Liver (tissue), 9 donors: Measurements from ENCODE around the gene KRTAP5-3. TPM values are rescaled to one million over a fixed set of nuclear protein-coding genes. Genes with fewer than 3 reads are reported as not detected.

Source experiments
- DNase-seq: peaks from one replicate; pipeline ENCODE4 v3.0.0-alpha.2; 2017; ENCODE audit warnings: low spot score
- H3K27ac ChIP-seq, 2 donors: one replicate each; pipeline ENCODE4 v1.7.0; 2013; ENCODE audit warnings: inconsistent platforms in 2 of 2, low read length in 2 of 2, control low read depth in 1 of 2, low read depth in 1 of 2, mild to moderate bottlenecking in 1 of 2
- H3K27me3 ChIP-seq, 4 donors: one replicate each; pipeline versions ENCODE4 v1.6.1 to v1.7.0; 2013; ENCODE audit warnings: low read length in 3 of 4, inconsistent platforms in 1 of 4, mild to moderate bottlenecking in 1 of 4, moderate library complexity in 1 of 4; ENCODE audit not compliant: control insufficient read depth in 4 of 4, insufficient read depth in 4 of 4
- H3K36me3 ChIP-seq, 4 donors: one replicate each; pipeline versions ENCODE4 v1.6.1 to v1.7.0; 2013; ENCODE audit warnings: low read length in 3 of 4, mild to moderate bottlenecking in 3 of 4, low read depth in 1 of 4, moderate library complexity in 1 of 4; ENCODE audit not compliant: control insufficient read depth in 4 of 4, insufficient read depth in 3 of 4
- H3K4me1 ChIP-seq, 4 donors: one replicate each; pipeline versions ENCODE4 v1.6.1 to v1.7.0; 2013; ENCODE audit warnings: low read length in 3 of 4, mild to moderate bottlenecking in 3 of 4, moderate library complexity in 1 of 4; ENCODE audit not compliant: control insufficient read depth in 4 of 4, insufficient read depth in 4 of 4
- H3K4me3 ChIP-seq, 3 donors: one replicate each; pipeline versions ENCODE4 v1.6.1 to v1.7.0; 2013; ENCODE audit warnings: low read length in 3 of 3, control low read depth in 1 of 3, low read depth in 1 of 3, mild to moderate bottlenecking in 1 of 3
- H3K9ac ChIP-seq, 2 donors: one replicate each; pipeline ENCODE4 v1.7.0; 2013; ENCODE audit warnings: low read length in 2 of 2, mild to moderate bottlenecking in 2 of 2, moderate library complexity in 2 of 2, control low read depth in 1 of 2, low read depth in 1 of 2
- H3K9me3 ChIP-seq, 4 donors: one replicate each; pipeline versions ENCODE4 v1.6.1 to v1.7.0; 2013; ENCODE audit warnings: low read length in 3 of 4; ENCODE audit not compliant: control insufficient read depth in 4 of 4
- EGR1 ChIP-seq, 2 donors: IDR thresholded peaks; 2 replicates each; pipeline ENCODE4 v1.6.1; 2016 to 2018; ENCODE audit warnings: antibody characterized with exemption in 2 of 2, low read depth in 2 of 2
- FOXA1 ChIP-seq: IDR thresholded peaks from 2 replicates; pipeline ENCODE4 v1.6.1; 2016; ENCODE audit warnings: antibody characterized with exemption
- FOXA2 ChIP-seq: IDR thresholded peaks from 2 replicates; pipeline ENCODE4 v1.6.1; 2016; ENCODE audit warnings: antibody characterized with exemption
- GABPA ChIP-seq, 2 donors: IDR thresholded peaks in 1 of 2; conservative IDR thresholded peaks in 1 of 2; 2 replicates each; pipeline ENCODE4 v1.6.1; 2016; ENCODE audit warnings: antibody characterized with exemption in 2 of 2, mild to moderate bottlenecking in 1 of 2, moderate library complexity in 1 of 2
- HNF4A ChIP-seq, 2 donors: conservative IDR thresholded peaks; 2 replicates each; pipeline ENCODE4 v1.6.1; 2016; ENCODE audit warnings: antibody characterized with exemption in 2 of 2, mild to moderate bottlenecking in 2 of 2
- HNF4G ChIP-seq: IDR thresholded peaks from 2 replicates; pipeline ENCODE4 v1.6.1; 2016; ENCODE audit warnings: antibody characterized with exemption
- JUND ChIP-seq, 2 donors: IDR thresholded peaks; 2 replicates each; pipeline ENCODE4 v1.6.1; 2016; ENCODE audit warnings: antibody characterized with exemption in 2 of 2
- NR2F2 ChIP-seq: IDR thresholded peaks from 2 replicates; pipeline ENCODE4 v1.6.1; 2016; ENCODE audit warnings: antibody characterized with exemption
- RAD21 ChIP-seq, 2 donors: IDR thresholded peaks; 2 replicates each; pipeline ENCODE4 v1.6.1; 2016; ENCODE audit warnings: antibody characterized with exemption in 2 of 2, mild to moderate bottlenecking in 2 of 2
- RXRA ChIP-seq, 2 donors: IDR thresholded peaks; 2 replicates each; pipeline ENCODE4 v1.6.1; 2017 to 2018; ENCODE audit warnings: antibody characterized with exemption in 2 of 2, mild to moderate bottlenecking in 1 of 2
- SP1 ChIP-seq: IDR thresholded peaks from 2 replicates; pipeline ENCODE4 v1.6.1; 2018; ENCODE audit warnings: antibody characterized with exemption, mild to moderate bottlenecking
- YY1 ChIP-seq: IDR thresholded peaks from 2 replicates; pipeline ENCODE4 v1.6.1; 2016; ENCODE audit warnings: antibody characterized with exemption, mild to moderate bottlenecking
- WGBS: extraction: QIAGEN DNeasy Blood & Tissue Kit; methylation state at CpG from one replicate; pipeline ENCODE4 v1.1.7; 2013; 5-methylcytosine and 5-hydroxymethylcytosine counted together
- polyA plus RNA-seq, 2 donors: library from polyadenylated mRNA; stranded (reverse) in 1 of 2; unstranded in 1 of 2; fragments of 200-250 nt in 1 of 2; fragments of >200 nt in 1 of 2; fragmentation: Nextera tagmentation in 1 of 2; extraction: Ambion mirVana in 1 of 2; gene quantifications; one replicate each; pipeline versions ENCODE4 v1.2.1 to v1.2.3, GENCODE V29; 2013 to 2015
- total RNA-seq, 2 donors: library from RNA; depleted of rRNA; stranded (reverse); fragments of >200 nt; gene quantifications; one replicate each; pipeline ENCODE4 v1.2.3, GENCODE V29; 2014
- TF ChIP-seq, protein P1 (sequence below): IDR thresholded peaks from 2 replicates; pipeline ENCODE4 v1.6.1; 2016; ENCODE audit warnings: antibody characterized with exemption
- TF ChIP-seq, protein P2 (sequence below): IDR thresholded peaks from 2 replicates; pipeline ENCODE4 v1.6.1; 2016; ENCODE audit warnings: antibody characterized with exemption
- TF ChIP-seq, protein P3 (sequence below): IDR thresholded peaks from 2 replicates; pipeline ENCODE4 v1.6.1; 2016; ENCODE audit warnings: antibody characterized with exemption
- TF ChIP-seq, protein P4 (sequence below): IDR thresholded peaks from 2 replicates; pipeline ENCODE4 v1.6.1; 2016; ENCODE audit warnings: antibody characterized with exemption, mild to moderate bottlenecking
- donor health status: healthy.
- donor health status: healthy.
- donor health status: healthy.
- donor health status: healthy.
- donor health status: healthy.

KRTAP5-3 gene
- total and polyA plus RNA-seq, 4 donors: not detected

DNA sequence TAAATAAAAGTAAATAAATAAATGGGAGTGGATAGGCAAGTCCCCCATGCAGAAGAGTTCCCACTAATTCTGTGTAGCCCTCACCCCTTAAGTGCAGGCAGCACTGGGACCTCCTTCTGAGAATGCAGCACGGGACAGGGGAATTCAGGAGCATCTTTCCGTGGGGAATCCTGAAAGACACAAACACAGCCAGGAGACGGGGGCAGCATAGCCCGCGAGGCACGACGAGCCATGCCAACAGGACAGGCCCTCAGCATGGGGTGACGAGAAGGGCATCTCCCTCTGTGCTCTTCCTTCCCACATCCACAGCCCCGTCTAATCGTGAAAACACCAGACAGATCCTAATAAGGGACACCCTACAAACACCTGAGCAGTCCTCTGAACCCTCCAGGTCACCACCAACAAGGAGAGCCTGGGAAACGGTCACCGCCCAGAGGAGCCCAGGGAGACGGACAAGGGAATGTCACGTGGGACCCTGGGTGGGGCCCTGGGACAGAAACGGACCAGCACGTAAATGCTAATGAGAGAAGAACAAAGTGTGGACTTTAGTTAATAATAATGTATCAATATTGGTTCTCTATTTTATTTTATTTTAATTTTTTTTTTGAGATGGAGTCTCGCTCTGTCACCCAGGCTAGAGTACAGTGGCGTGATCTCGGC, 28.2 kb upstream of the KRTAP5-3 start:
- DNase-seq: no peak
- Histone ChIP-seq H3K9me3 (no peaks in the 10 kb centered on the region), H3K9ac (no peak overlapping the region), H3K27me3 (peaks cover 0 to 4% (median 1%) of the 10 kb centered on the region in 4 donors), H3K27ac (no peak overlapping the region), H3K36me3 (no peaks in the 10 kb centered on the region), H3K4me3 (no peak overlapping the region), H3K4me1 (no peaks in the 10 kb centered on the region)
- TF ChIP-seq, protein P1, sequence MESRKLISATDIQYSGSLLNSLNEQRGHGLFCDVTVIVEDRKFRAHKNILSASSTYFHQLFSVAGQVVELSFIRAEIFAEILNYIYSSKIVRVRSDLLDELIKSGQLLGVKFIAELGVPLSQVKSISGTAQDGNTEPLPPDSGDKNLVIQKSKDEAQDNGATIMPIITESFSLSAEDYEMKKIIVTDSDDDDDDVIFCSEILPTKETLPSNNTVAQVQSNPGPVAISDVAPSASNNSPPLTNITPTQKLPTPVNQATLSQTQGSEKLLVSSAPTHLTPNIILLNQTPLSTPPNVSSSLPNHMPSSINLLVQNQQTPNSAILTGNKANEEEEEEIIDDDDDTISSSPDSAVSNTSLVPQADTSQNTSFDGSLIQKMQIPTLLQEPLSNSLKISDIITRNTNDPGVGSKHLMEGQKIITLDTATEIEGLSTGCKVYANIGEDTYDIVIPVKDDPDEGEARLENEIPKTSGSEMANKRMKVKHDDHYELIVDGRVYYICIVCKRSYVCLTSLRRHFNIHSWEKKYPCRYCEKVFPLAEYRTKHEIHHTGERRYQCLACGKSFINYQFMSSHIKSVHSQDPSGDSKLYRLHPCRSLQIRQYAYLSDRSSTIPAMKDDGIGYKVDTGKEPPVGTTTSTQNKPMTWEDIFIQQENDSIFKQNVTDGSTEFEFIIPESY: no peak
- TF ChIP-seq, protein P2, sequence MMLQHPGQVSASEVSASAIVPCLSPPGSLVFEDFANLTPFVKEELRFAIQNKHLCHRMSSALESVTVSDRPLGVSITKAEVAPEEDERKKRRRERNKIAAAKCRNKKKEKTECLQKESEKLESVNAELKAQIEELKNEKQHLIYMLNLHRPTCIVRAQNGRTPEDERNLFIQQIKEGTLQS: no peak
- TF ChIP-seq, protein P3, sequence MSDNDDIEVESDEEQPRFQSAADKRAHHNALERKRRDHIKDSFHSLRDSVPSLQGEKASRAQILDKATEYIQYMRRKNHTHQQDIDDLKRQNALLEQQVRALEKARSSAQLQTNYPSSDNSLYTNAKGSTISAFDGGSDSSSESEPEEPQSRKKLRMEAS: no peak
- no peak for TF ChIP-seq EGR1 (IDR thresholded peaks at IDR 0.05; ENCODE audit: low read depth in 2 of 2)
- TF ChIP-seq JUND (IDR thresholded peaks at IDR 0.05): no peak
- no peak for TF ChIP-seq FOXA2
- no peak for TF ChIP-seq SP1
- no peak for TF ChIP-seq NR2F2
- TF ChIP-seq RXRA (IDR thresholded peaks at IDR 0.05): no peak
- TF ChIP-seq, protein P4, sequence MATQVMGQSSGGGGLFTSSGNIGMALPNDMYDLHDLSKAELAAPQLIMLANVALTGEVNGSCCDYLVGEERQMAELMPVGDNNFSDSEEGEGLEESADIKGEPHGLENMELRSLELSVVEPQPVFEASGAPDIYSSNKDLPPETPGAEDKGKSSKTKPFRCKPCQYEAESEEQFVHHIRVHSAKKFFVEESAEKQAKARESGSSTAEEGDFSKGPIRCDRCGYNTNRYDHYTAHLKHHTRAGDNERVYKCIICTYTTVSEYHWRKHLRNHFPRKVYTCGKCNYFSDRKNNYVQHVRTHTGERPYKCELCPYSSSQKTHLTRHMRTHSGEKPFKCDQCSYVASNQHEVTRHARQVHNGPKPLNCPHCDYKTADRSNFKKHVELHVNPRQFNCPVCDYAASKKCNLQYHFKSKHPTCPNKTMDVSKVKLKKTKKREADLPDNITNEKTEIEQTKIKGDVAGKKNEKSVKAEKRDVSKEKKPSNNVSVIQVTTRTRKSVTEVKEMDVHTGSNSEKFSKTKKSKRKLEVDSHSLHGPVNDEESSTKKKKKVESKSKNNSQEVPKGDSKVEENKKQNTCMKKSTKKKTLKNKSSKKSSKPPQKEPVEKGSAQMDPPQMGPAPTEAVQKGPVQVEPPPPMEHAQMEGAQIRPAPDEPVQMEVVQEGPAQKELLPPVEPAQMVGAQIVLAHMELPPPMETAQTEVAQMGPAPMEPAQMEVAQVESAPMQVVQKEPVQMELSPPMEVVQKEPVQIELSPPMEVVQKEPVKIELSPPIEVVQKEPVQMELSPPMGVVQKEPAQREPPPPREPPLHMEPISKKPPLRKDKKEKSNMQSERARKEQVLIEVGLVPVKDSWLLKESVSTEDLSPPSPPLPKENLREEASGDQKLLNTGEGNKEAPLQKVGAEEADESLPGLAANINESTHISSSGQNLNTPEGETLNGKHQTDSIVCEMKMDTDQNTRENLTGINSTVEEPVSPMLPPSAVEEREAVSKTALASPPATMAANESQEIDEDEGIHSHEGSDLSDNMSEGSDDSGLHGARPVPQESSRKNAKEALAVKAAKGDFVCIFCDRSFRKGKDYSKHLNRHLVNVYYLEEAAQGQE: no peak
- no peak for TF ChIP-seq YY1
- WGBS: 88% methylated on average over 19 of the region's 19 CpGs

DNA sequence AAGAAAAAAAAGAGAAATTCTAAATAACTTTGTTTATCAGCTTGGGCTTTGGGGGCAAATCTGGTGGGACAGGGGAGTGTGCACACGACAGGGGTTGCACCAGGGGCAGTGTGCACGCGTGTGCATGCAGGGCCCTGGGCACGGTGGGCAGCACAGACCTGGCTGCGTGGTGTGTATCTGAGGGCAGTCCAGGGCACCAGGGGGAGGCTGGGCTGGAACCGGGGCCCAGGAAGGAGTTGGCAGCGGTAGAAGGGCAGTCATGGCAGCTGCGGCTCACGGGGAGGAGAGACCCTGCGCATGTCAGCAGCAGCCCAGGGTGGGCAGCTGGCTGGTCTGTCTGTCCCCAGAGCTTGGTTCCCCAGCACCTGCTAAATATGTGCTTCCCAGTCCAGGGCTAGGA, 25.6 kb upstream of the KRTAP5-3 start:
- Histone ChIP-seq H3K9me3 (no peaks in the 10 kb centered on the region), H3K27me3 (peaks cover 0 to 8% (median 1%) of the 10 kb centered on the region in 4 donors), H3K4me1 (peaks cover 0 to 3% (median 0%) of the 10 kb centered on the region in 4 donors), H3K36me3 (no peaks in the 10 kb centered on the region), H3K27ac (no peak overlapping the region), H3K4me3 (no peak overlapping the region), H3K9ac (no peak overlapping the region)
- no peak for DNase-seq
- 85% methylated on average over 10 of the region's 10 CpGs for WGBS
- TF ChIP-seq HNF4G (no peak), NR2F2 (no peak), RAD21 (IDR thresholded peaks at IDR 0.05) (no peak), GABPA (IDR thresholded peaks at IDR 0.05 in 1 of 2, conservative IDR thresholded peaks at IDR 0.05 in 1 of 2) (no peak), FOXA1 (no peak), HNF4A (conservative IDR thresholded peaks at IDR 0.05) (no peak)
- TF ChIP-seq, protein P1: no peak
